Measurements from ENCODE around the gene TPRG1.

DNA sequence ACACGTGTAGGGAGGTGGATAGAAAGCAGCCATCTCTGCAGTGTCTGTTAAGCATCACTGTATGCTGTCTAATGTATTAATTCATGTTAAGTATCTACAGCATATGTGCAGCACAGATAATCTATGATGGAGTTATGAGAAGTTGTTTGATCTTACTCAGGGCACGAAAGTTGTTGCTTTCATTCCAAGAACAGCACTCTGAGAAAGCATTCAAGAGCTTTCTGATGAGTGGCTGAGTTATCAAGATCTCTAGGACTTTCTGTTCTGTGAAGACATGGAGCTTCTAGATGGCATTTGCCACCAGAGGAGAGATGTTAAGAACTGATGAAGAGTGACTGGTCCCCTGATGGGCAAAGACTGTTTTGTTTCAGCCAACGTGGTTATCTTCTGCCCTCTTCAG lies 22.6 kb upstream of the TPRG1 start:
- TF ChIP-seq, protein P1, sequence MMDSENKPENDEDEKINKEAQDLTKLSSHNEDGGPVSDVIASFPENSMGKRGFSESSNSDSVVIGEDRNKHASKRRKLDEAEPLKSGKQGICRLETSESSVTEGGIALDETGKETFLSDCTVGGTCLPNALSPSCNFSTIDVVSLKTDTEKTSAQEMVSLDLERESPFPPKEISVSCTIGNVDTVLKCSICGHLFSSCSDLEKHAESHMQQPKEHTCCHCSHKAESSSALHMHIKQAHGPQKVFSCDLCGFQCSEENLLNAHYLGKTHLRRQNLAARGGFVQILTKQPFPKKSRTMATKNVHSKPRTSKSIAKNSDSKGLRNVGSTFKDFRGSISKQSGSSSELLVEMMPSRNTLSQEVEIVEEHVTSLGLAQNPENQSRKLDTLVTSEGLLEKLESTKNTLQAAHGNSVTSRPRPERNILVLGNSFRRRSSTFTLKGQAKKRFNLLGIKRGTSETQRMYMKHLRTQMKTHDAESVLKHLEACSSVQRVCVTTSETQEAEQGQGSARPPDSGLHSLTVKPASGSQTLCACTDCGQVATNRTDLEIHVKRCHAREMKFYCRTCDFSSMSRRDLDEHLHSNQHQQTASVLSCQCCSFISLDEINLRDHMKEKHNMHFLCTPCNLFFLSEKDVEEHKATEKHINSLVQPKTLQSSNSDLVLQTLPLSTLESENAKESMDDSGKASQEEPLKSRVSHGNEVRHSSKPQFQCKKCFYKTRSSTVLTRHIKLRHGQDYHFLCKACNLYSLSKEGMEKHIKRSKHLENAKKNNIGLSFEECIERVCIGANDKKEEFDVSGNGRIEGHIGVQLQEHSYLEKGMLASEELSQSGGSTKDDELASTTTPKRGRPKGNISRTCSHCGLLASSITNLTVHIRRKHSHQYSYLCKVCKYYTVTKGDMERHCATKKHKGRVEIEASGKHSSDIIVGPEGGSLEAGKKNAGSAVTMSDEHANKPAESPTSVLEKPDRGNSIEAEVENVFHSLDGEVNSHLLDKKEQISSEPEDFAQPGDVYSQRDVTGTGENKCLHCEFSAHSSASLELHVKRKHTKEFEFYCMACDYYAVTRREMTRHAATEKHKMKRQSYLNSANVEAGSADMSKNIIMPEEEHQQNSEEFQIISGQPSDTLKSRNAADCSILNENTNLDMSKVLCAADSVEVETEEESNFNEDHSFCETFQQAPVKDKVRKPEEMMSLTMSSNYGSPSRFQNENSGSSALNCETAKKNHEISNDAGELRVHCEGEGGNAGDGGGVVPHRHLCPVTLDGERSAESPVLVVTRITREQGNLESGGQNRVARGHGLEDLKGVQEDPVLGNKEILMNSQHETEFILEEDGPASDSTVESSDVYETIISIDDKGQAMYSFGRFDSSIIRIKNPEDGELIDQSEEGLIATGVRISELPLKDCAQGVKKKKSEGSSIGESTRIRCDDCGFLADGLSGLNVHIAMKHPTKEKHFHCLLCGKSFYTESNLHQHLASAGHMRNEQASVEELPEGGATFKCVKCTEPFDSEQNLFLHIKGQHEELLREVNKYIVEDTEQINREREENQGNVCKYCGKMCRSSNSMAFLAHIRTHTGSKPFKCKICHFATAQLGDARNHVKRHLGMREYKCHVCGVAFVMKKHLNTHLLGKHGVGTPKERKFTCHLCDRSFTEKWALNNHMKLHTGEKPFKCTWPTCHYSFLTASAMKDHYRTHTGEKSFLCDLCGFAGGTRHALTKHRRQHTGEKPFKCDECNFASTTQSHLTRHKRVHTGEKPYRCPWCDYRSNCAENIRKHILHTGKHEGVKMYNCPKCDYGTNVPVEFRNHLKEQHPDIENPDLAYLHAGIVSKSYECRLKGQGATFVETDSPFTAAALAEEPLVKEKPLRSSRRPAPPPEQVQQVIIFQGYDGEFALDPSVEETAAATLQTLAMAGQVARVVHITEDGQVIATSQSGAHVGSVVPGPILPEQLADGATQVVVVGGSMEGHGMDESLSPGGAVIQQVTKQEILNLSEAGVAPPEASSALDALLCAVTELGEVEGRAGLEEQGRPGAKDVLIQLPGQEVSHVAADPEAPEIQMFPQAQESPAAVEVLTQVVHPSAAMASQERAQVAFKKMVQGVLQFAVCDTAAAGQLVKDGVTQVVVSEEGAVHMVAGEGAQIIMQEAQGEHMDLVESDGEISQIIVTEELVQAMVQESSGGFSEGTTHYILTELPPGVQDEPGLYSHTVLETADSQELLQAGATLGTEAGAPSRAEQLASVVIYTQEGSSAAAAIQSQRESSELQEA (IDR thresholded peaks at IDR 0.05; ENCODE audit: low read depth): no peak
- TF ChIP-seq POLR2AphosphoS5 (IDR thresholded peaks at IDR 0.05; ENCODE audit: control insufficient read depth, insufficient read depth, low read depth, low read length): no peak
- TF ChIP-seq RFX1 (IDR thresholded peaks at IDR 0.05): no peak
- TF ChIP-seq SIX5 (IDR thresholded peaks at IDR 0.05; ENCODE audit: borderline replicate concordance in 1 of 2, insufficient read depth in 1 of 2, low read depth in 1 of 2, low read length in 2 of 2): no peak

All from K562 (cell line).